HT1080 (cell line): ENCODE data around the gene FBXO4. TPM values are rescaled to one million over a fixed set of nuclear protein-coding genes. Genes with fewer than 3 reads are reported as not detected.

Experiments used
- DNase-seq: peaks from one replicate; pipeline ENCODE4 v3.0.0-alpha.2; 2015; ENCODE audit warnings: low read depth
- polyA plus RNA-seq, 2 experiments: library from polyadenylated mRNA; depleted of rRNA; stranded (reverse); fragments of >200 nt; gene quantifications; 2 replicates each; pipeline ENCODE4 v1.2.3, GENCODE V29; 2015
- total RNA-seq: library from RNA; depleted of rRNA; stranded (reverse); fragments of >200 nt; shearing (Covaris generic); gene quantifications from 2 replicates; pipeline ENCODE4 v1.2.3, GENCODE V29; 2014; rRNA removed

The FBXO4 gene
- total RNA-seq, result 7.4 and 8.9 TPM in 2 replicates
- 8.6 and 10.2 TPM in 2 replicates for polyA plus RNA-seq (2015; cell fraction: cytosol; rRNA removed)
- 11.1 and 12.7 TPM in 2 replicates for polyA plus RNA-seq (2015; cell fraction: nucleus; rRNA removed)

GRCh38 chr5:41924872-41925554 is at the start of gene FBXO4:
Gene FBXO4, plus strand, starts transcription at chr5:41925281. Its CDS starts 29 bp downstream, at chr5:41925310.
- DNase-seq, result peak; percentile 77

GRCh38 chr5:41876678-41877077 is 48.4 kb upstream of the FBXO4 start:
- no peak for DNase-seq

GRCh38 chr5:41877408-41877807 is 47.7 kb upstream of the FBXO4 start:
- no peak for DNase-seq

GRCh38 chr5:41878173-41878572 is 46.9 kb upstream of the FBXO4 start:
- DNase-seq, result no peak

GRCh38 chr5:41878643-41879478 is 46.2 kb upstream of the FBXO4 start:
- DNase-seq, result no peak

- DNase-seq, result no peak
These were observed 42.3 kb upstream of the FBXO4 start for GRCh38 chr5:41882765-41883164.

- DNase-seq, result no peak
These were observed 41.8 kb upstream of the FBXO4 start for GRCh38 chr5:41883243-41883642.

GRCh38 chr5:41883936-41884335 is 41.1 kb upstream of the FBXO4 start:
- DNase-seq, result no peak

GRCh38 chr5:41885286-41885685 is 39.8 kb upstream of the FBXO4 start:
- no peak for DNase-seq

- no peak for DNase-seq
These were observed 33.9 kb upstream of the FBXO4 start for GRCh38 chr5:41891066-41891707.

GRCh38 chr5:41892031-41892430 is 33.0 kb upstream of the FBXO4 start:
- no peak for DNase-seq

- DNase-seq, result no peak
These were observed 31.8 kb upstream of the FBXO4 start for GRCh38 chr5:41893074-41893851.

GRCh38 chr5:41896230-41896629 is 28.9 kb upstream of the FBXO4 start:
- no peak for DNase-seq

- no peak for DNase-seq
These were observed 21.6 kb upstream of the FBXO4 start for GRCh38 chr5:41903382-41903891.

- DNase-seq, result peak; percentile 100
These were observed 20.9 kb upstream of the FBXO4 start, which contains the start of gene RIMOC1 for GRCh38 chr5:41903892-41904799. Gene RIMOC1, plus strand, starts transcription at chr5:41904344. Its CDS starts 24 bp downstream, at chr5:41904368.

GRCh38 chr5:41906151-41906550 is 18.9 kb upstream of the FBXO4 start:
- no peak for DNase-seq

- peak; percentile 61 for DNase-seq
These were observed 16.6 kb upstream of the FBXO4 start for GRCh38 chr5:41908374-41909079.

GRCh38 chr5:41918105-41918504 is 7.0 kb upstream of the FBXO4 start:
- no peak for DNase-seq

GRCh38 chr5:41921166-41921565 is 3.9 kb upstream of the FBXO4 start:
- DNase-seq, result no peak
